HepG2 (cell line): ENCODE data around the gene SOWAHB.

Source experiments
- EZH2 ChIP-seq: conservative IDR thresholded peaks from 2 replicates; pipeline ENCODE4 v1.6.1; 2012; ENCODE audit warnings: mild to moderate bottlenecking, low read depth, low read length, moderate library complexity
- FOXK1 ChIP-seq: sonication (generic); formaldehyde crosslinking; IDR thresholded peaks from 2 replicates; pipeline ENCODE4 v1.4.0; 2020; ENCODE audit warnings: low read depth, missing genetic modification reagents, borderline replicate concordance
- HOMEZ ChIP-seq: IDR thresholded peaks from 2 replicates; pipeline ENCODE4 v1.6.1; 2016; ENCODE audit warnings: low read depth
- KDM1A ChIP-seq: IDR thresholded peaks from 2 replicates; pipeline ENCODE4 v1.6.1; 2016; ENCODE audit warnings: missing compliant biosample characterization
- NFKB2 ChIP-seq: sonication (generic); formaldehyde crosslinking; IDR thresholded peaks from 2 replicates; pipeline ENCODE4 v1.4.0; 2020; ENCODE audit warnings: missing genetic modification reagents, borderline replicate concordance
- POLR2A ChIP-seq, 2 experiments: IDR thresholded peaks; 2 replicates each; pipeline ENCODE4 v1.6.1; 2011; ENCODE audit warnings: low read depth in 2 of 2, low read length in 2 of 2, mild to moderate bottlenecking in 1 of 2, moderate library complexity in 1 of 2; ENCODE audit not compliant: insufficient read depth in 1 of 2
- POLR2AphosphoS5 ChIP-seq: IDR thresholded peaks from 2 replicates; pipeline ENCODE4 v1.6.1; 2012; ENCODE audit warnings: low read depth, low read length
- REPIN1 ChIP-seq: sonication (generic); formaldehyde crosslinking; IDR thresholded peaks from 2 replicates; pipeline ENCODE4 v1.8.0; 2022; ENCODE audit warnings: missing genetic modification reagents, low read depth, mild to moderate bottlenecking, borderline replicate concordance
- RFXANK ChIP-seq: IDR thresholded peaks from 2 replicates; pipeline ENCODE4 v1.6.1; 2016
- ZNF574 ChIP-seq: sonication (generic); formaldehyde crosslinking; IDR thresholded peaks from 2 replicates; pipeline ENCODE4 v1.4.0; 2020; ENCODE audit warnings: missing genetic modification reagents
- TF ChIP-seq, protein P1 (sequence below): sonication (generic); formaldehyde crosslinking; IDR thresholded peaks from 2 replicates; pipeline ENCODE4 v1.5.0; 2020; ENCODE audit warnings: mild to moderate bottlenecking, missing genetic modification reagents, moderate library complexity
- TF ChIP-seq, protein P2 (sequence below): IDR thresholded peaks from 2 replicates; pipeline ENCODE4 v1.6.1; 2016; ENCODE audit warnings: missing biosample characterization, missing genetic modification reagents, low read depth

GRCh38 chr4:76850010-76850441 is 47.9 kb downstream of the SOWAHB start:
- no peak for TF ChIP-seq KDM1A (CRISPR knock-in tag)
- TF ChIP-seq FOXK1 (CRISPR knock-in tag), result no peak
- TF ChIP-seq POLR2A (IDR thresholded peaks at IDR 0.05; ENCODE audit: insufficient read depth in 1 of 2, low read depth in 2 of 2, low read length in 2 of 2), result no peak
- no peak for TF ChIP-seq EZH2
- TF ChIP-seq, protein P1, sequence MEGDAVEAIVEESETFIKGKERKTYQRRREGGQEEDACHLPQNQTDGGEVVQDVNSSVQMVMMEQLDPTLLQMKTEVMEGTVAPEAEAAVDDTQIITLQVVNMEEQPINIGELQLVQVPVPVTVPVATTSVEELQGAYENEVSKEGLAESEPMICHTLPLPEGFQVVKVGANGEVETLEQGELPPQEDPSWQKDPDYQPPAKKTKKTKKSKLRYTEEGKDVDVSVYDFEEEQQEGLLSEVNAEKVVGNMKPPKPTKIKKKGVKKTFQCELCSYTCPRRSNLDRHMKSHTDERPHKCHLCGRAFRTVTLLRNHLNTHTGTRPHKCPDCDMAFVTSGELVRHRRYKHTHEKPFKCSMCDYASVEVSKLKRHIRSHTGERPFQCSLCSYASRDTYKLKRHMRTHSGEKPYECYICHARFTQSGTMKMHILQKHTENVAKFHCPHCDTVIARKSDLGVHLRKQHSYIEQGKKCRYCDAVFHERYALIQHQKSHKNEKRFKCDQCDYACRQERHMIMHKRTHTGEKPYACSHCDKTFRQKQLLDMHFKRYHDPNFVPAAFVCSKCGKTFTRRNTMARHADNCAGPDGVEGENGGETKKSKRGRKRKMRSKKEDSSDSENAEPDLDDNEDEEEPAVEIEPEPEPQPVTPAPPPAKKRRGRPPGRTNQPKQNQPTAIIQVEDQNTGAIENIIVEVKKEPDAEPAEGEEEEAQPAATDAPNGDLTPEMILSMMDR (CRISPR knock-in tag), result no peak
- TF ChIP-seq, protein P2, sequence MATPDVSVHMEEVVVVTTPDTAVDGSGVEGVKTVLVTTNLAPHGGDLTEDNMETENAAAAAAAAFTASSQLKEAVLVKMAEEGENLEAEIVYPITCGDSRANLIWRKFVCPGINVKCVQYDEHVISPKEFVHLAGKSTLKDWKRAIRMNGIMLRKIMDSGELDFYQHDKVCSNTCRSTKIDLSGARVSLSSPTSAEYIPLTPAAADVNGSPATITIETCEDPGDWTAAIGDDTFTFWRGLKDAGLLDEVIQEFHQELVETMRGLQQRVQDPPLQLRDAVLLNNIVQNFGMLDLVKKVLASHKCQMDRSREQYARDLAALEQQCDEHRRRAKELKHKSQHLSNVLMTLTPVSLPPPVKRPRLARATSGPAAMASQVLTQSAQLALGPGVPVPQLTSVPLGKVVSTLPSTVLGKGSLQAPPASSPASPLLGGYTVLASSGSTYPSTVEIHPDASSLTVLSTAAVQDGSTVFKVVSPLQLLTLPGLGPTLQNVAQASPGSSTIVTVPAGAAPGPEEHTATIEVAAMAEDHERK, result no peak
- no peak for TF ChIP-seq POLR2AphosphoS5
- no peak for TF ChIP-seq HOMEZ (CRISPR knock-in tag)
- TF ChIP-seq NFKB2, result no peak
- no peak for TF ChIP-seq ZNF574 (CRISPR knock-in tag)
- no peak for TF ChIP-seq RFXANK
- TF ChIP-seq REPIN1, result no peak
